Tibial artery (tissue), 4 donors: ENCODE data around the gene TMEM132D.

Experiments used
- DNase-seq, 2 donors: peaks; one replicate each; pipeline ENCODE4 v3.0.0-alpha.2; 2019
- H3K27ac ChIP-seq, 2 donors: fragments of 200-600 bp; sonication (generic) in 1 of 2; 1 replicate in 1 of 2; 2 replicates in 1 of 2; pipeline ENCODE4 v1.5.1; 2018 to 2019; ENCODE audit warnings: mild to moderate bottlenecking in 1 of 2
- H3K27me3 ChIP-seq, 2 donors: fragments of 200-600 bp; sonication (generic) in 1 of 2; one replicate each; pipeline versions ENCODE4 v1.5.1 to v1.6.0; 2016 to 2019
- H3K36me3 ChIP-seq, 3 donors: fragments of 200-600 bp; sonication (generic) in 2 of 3; one replicate each; pipeline ENCODE4 v1.5.1; 2016 to 2019; ENCODE audit warnings: mild to moderate bottlenecking in 2 of 3
- H3K4me1 ChIP-seq, 4 donors: fragments of 200-600 bp; sonication (generic) in 2 of 4; 1 replicate in 3 of 4; 2 replicates in 1 of 4; pipeline ENCODE4 v1.5.1; 2016 to 2019
- H3K4me3 ChIP-seq, 2 donors: fragments of 200-600 bp; sonication (generic) in 1 of 2; 1 replicate in 1 of 2; 2 replicates in 1 of 2; pipeline ENCODE4 v1.5.1; 2018 to 2019; ENCODE audit warnings: mild to moderate bottlenecking in 2 of 2
- H3K9me3 ChIP-seq, 3 donors: fragments of 200-600 bp; sonication (generic) in 1 of 3; one replicate each; pipeline ENCODE4 v1.5.1; 2016 to 2019
- CTCF ChIP-seq, 2 experiments: fragments of 200-600 bp in 1 of 2; fragments of 450-650 bp in 1 of 2; IDR thresholded peaks; one replicate each; pipeline ENCODE4 v1.5.1; 2017 to 2019; ENCODE audit warnings: antibody characterized with exemption in 2 of 2, mild to moderate bottlenecking in 1 of 2, moderate library complexity in 1 of 2
- intact Hi-C: fragments of 100-400 bp; cut with DNase I; formaldehyde crosslinking; loops from one replicate; pipeline ENCODE4 v1.15.0; 2023; ENCODE audit warnings: low total_unique reads

TMEM132D gene

GRCh38 chr12:129080391-129080790 is 823.4 kb downstream of the TMEM132D start:
- Histone ChIP-seq H3K27me3 (no peaks in the 10 kb centered on the region), H3K27ac (no peak overlapping the region), H3K9me3 (no peaks in the 10 kb centered on the region), H3K4me3 (no peak overlapping the region), H3K4me1 (no peaks in the 10 kb centered on the region), H3K36me3 (no peaks in the 10 kb centered on the region)
- intact Hi-C loops, result no loop called here
- DNase-seq, result no peak
- TF ChIP-seq CTCF (IDR thresholded peaks at IDR 0.05), result no peak

GRCh38 chr12:129079719-129080118 is 824.1 kb downstream of the TMEM132D start:
- Histone ChIP-seq H3K4me1 (no peaks in the 10 kb centered on the region), H3K27me3 (no peaks in the 10 kb centered on the region), H3K36me3 (no peaks in the 10 kb centered on the region), H3K27ac (no peak overlapping the region), H3K9me3 (no peaks in the 10 kb centered on the region), H3K4me3 (no peak overlapping the region)
- intact Hi-C loops, result no loop called here
- TF ChIP-seq CTCF (IDR thresholded peaks at IDR 0.05), result no peak
- no peak for DNase-seq

GRCh38 chr12:129076441-129077320 is 827.1 kb downstream of the TMEM132D start:
- intact Hi-C loops, result no loop called here
- Histone ChIP-seq H3K4me3 (no peak overlapping the region), H3K27ac (no peak overlapping the region), H3K36me3 (no peaks in the 10 kb centered on the region), H3K9me3 (no peaks in the 10 kb centered on the region), H3K27me3 (no peaks in the 10 kb centered on the region), H3K4me1 (no peaks in the 10 kb centered on the region)
- DNase-seq, result no peak
- TF ChIP-seq CTCF (IDR thresholded peaks at IDR 0.05), result no peak

- no peak for DNase-seq
- Histone ChIP-seq H3K4me3 (no peak overlapping the region), H3K9me3 (no peaks in the 10 kb centered on the region), H3K27ac (no peak overlapping the region), H3K36me3 (no peaks in the 10 kb centered on the region), H3K27me3 (no peaks in the 10 kb centered on the region), H3K4me1 (no peaks in the 10 kb centered on the region)
- no peak for TF ChIP-seq CTCF (IDR thresholded peaks at IDR 0.05)
- intact Hi-C loops, result no loop called here
These were observed 828.2 kb downstream of the TMEM132D start for GRCh38 chr12:129075460-129076208.

- Histone ChIP-seq H3K36me3 (no peaks in the 10 kb centered on the region), H3K27me3 (no peaks in the 10 kb centered on the region), H3K27ac (no peak overlapping the region), H3K4me3 (no peak overlapping the region), H3K4me1 (no peaks in the 10 kb centered on the region), H3K9me3 (no peaks in the 10 kb centered on the region)
- no peak for DNase-seq
- no peak for TF ChIP-seq CTCF (IDR thresholded peaks at IDR 0.05)
- intact Hi-C loops, result no loop called here
These were observed 829.4 kb downstream of the TMEM132D start for GRCh38 chr12:129074379-129074778.
